ENCODE measurements around the gene KCTD16. TPM values are rescaled to one million over a fixed set of nuclear protein-coding genes. Genes with fewer than 3 reads are reported as not detected.

KCTD16 gene
- total RNA-seq, 4 donors from 2014 or later = under 0.01 to 1.7 (median 0.18) TPM

- Histone ChIP-seq H3K36me3 (no peaks in the 10 kb centered on the region), H3K4me1 (peaks cover 0 to 5% (median 0%) of the 10 kb centered on the region in 4 donors), H3K4me3 (no peak overlapping the region), H3K27ac (peak overlapping the region in 1 of 4 donors; percentile 25), H3K27me3 (no peaks in the 10 kb centered on the region), H3K9me3 (no peaks in the 10 kb centered on the region)
- TF ChIP-seq POLR2A (IDR thresholded peaks at IDR 0.05) (no peak), CTCF (IDR thresholded peaks at IDR 0.05) (no peak)
- DNase-seq = no peak
Measured at GRCh38 chr5:144368556-144368955, 197.9 kb downstream of the KCTD16 start.

DNA sequence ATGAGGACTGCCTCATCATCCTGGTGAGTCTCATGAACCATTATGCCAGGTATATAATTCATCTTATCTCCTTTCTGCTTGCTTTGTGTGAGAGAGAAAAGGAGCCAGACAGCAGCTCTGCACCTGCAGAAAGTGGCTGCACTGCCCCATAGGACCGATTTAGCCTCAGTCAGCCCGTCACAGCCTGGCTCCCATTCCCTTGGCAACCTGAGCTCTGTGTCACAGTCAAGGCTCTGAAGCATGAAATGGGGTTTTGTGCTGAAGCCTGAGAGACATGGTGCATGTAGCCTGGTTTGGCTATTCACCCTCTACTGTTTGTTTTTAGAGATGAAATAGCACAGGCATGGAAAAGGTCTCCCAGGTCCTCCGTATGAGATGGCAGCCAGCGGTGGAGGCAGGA, 198.3 kb downstream of the KCTD16 start:
- Histone ChIP-seq H3K4me1 (peaks cover 0 to 5% (median 0%) of the 10 kb centered on the region in 4 donors), H3K36me3 (no peaks in the 10 kb centered on the region), H3K9me3 (no peaks in the 10 kb centered on the region), H3K4me3 (no peak overlapping the region), H3K27ac (peak overlapping the region in 1 of 4 donors; percentile 25), H3K27me3 (no peaks in the 10 kb centered on the region)
- TF ChIP-seq CTCF (IDR thresholded peaks at IDR 0.05) (no peak), POLR2A (IDR thresholded peaks at IDR 0.05) (no peak)
- no peak for DNase-seq

DNA sequence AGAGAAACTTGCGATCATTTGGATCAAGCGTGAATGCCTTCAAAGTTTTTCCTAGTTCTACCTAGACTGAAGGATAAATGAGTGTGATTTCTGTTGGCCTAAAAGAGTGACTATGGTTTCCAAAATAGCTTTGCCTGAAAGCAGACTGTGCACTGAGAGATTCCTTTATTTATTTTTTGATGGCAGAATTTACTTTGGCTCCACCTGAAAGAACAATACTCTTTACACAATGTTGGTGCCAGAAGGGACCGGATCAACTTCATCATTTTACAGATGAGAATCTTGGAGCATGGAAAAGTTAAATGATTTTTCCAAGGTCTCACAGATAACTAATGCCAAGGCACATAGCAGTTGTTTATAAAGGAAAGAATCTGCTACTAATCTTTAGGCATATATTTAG, 199.6 kb downstream of the KCTD16 start:
- H3K4me1 ChIP-seq = peaks cover 0 to 5% (median 0%) of the 10 kb centered on the region in 4 donors
- H3K4me3 ChIP-seq = no peak overlapping the region
- no peak overlapping the region for H3K27ac ChIP-seq
- no peaks in the 10 kb centered on the region for H3K9me3 ChIP-seq
- TF ChIP-seq CTCF (IDR thresholded peaks at IDR 0.05) = no peak
- no peak for TF ChIP-seq POLR2A (IDR thresholded peaks at IDR 0.05)
- no peak for DNase-seq
- H3K36me3 ChIP-seq = no peaks in the 10 kb centered on the region
- H3K27me3 ChIP-seq = no peaks in the 10 kb centered on the region

- DNase-seq = no peak
- no peak for TF ChIP-seq POLR2A (IDR thresholded peaks at IDR 0.05)
- TF ChIP-seq CTCF (IDR thresholded peaks at IDR 0.05) = no peak
- Histone ChIP-seq H3K27ac (no peak overlapping the region), H3K4me3 (no peak overlapping the region), H3K27me3 (no peaks in the 10 kb centered on the region), H3K9me3 (no peaks in the 10 kb centered on the region), H3K36me3 (no peaks in the 10 kb centered on the region), H3K4me1 (no peaks in the 10 kb centered on the region)
Measured at GRCh38 chr5:144374637-144375036, 204.0 kb downstream of the KCTD16 start.

GRCh38 chr5:144377207-144377606, 206.5 kb downstream of the KCTD16 start:
- Histone ChIP-seq H3K9me3 (no peaks in the 10 kb centered on the region), H3K27ac (no peak overlapping the region), H3K36me3 (no peaks in the 10 kb centered on the region), H3K27me3 (no peaks in the 10 kb centered on the region), H3K4me1 (no peaks in the 10 kb centered on the region), H3K4me3 (no peak overlapping the region)
- no peak for TF ChIP-seq CTCF (IDR thresholded peaks at IDR 0.05)
- no peak for TF ChIP-seq POLR2A (IDR thresholded peaks at IDR 0.05)
- DNase-seq = no peak

DNA sequence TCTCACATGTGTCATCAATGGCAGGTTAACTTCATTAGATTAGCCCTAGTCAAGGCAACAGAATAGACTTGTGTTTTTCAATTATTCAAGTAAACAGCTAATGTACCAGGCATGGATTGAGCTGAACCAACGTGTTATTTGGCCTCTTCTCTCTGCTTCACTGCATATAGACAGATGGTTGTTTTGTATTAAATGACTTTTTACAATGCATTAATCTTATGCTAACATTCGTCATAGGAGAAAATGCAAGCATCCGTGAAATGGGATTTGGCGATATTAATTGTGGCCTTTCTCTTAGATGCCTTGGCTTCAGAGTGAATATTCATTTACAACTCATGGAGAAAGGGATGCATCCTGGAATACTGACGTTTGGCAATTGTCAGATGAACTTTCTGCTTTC, 208.0 kb downstream of the KCTD16 start:
- TF ChIP-seq POLR2A (IDR thresholded peaks at IDR 0.05) (no peak), CTCF (IDR thresholded peaks at IDR 0.05) (no peak)
- H3K27ac ChIP-seq = no peak overlapping the region

More for the DNA sequence above, 208.0 kb downstream of the KCTD16 start:
- H3K36me3 ChIP-seq = no peaks in the 10 kb centered on the region
- H3K9me3 ChIP-seq = no peaks in the 10 kb centered on the region
- DNase-seq = no peak
- no peaks in the 10 kb centered on the region for H3K27me3 ChIP-seq
- H3K4me1 ChIP-seq = no peaks in the 10 kb centered on the region
- no peak overlapping the region for H3K4me3 ChIP-seq

All from Peyer's patch (tissue), 4 donors.